Renal pelvis (tissue), 4 donors: ENCODE measurements around the gene RBMS3. TPM values are rescaled to one million over a fixed set of nuclear protein-coding genes. Genes with fewer than 3 reads are reported as not detected.

Experiments used
- DNase-seq: peaks from one replicate; pipeline ENCODE4 v3.0.0-alpha.2; 2013
- polyA plus RNA-seq, 3 donors: library from polyadenylated mRNA; unstranded; fragments of 120-200 nt; gene quantifications; one replicate each; pipeline ENCODE4 v1.2.1, GENCODE V29; 2013; ENCODE audit not compliant: insufficient read length in 3 of 3

RBMS3 gene
- polyA plus RNA-seq, 3 donors = 10.2 to 13.1 (median 11.6) TPM

DNA sequence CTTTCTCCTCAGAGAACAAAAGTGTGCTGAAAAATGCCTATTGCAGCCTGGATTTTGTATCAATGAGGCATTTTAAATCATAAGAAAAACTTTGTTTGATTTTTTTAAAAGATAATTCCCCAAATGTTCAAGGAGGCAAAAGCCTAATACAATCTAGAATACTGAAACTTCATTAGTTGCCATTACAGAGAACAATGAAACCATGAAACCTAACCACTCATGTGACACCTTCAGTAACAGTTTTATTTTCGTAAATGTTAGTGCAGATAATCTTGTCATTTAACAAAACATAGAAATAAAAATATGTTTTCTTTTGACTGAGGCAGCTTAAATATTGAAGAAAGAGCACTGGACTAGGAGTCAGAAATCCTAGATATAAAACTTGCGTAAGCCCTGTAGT is 655.9 kb downstream of the RBMS3 start:
- no peak for DNase-seq

DNA sequence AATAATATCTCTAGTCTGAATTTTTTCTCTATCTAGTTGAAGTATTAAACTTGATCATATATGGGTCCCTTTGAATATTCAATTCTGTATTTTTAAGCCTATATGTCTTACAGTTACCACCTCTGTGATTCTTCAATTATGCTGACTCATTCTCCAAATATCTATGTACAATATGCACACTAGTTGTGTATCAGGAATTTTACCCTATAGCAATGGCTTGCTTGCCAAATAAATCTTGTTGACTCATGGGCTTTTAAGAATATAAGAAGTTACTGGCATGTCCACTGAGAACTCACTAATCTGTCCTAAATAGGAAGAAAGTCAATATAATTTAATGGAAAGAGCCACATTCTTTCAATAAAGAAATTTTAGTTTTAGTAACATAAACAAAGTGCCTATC is 656.3 kb downstream of the RBMS3 start:
- no peak for DNase-seq

GRCh38 chr3:29940759-29941323 is 660.0 kb downstream of the RBMS3 start:
- DNase-seq = no peak

DNA sequence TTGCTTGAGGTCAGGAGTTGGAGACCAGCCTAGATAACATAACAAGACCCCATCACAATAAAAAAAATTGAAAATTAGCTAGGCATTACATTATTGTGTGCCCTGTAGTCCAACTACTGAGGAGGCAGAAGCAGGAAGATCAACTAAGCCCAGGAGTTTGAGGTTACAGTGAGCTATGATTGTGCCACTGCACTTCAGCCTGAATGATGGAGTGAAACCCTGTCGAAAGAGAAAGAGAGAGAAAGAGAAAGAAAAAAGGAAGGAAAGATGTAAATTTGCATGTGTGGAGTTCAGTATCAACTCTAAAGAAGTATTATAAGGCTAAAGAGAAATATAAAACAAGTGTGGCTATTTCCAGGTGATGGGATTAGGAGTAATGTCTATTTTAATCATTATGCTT is 661.4 kb downstream of the RBMS3 start:
- DNase-seq = no peak

DNA sequence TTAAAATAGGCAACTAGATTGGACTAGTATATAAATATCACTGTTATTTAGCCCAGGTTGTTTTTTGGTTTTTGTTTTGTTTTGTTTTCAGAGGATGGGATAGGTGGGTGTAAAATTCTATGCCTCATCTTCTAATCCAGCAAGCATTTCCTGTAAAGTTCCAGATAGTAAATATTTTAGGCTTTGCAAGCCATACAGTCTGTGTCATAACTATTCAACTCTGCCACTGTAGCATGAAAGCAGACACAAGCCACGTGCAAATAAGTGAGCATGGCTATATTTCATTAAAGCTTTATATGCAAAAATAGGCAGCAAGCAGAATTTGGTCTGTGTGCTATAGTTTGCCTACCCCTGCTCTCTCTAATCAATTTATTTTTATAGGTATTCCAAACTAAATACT is 668.3 kb downstream of the RBMS3 start:
- no peak for DNase-seq

DNA sequence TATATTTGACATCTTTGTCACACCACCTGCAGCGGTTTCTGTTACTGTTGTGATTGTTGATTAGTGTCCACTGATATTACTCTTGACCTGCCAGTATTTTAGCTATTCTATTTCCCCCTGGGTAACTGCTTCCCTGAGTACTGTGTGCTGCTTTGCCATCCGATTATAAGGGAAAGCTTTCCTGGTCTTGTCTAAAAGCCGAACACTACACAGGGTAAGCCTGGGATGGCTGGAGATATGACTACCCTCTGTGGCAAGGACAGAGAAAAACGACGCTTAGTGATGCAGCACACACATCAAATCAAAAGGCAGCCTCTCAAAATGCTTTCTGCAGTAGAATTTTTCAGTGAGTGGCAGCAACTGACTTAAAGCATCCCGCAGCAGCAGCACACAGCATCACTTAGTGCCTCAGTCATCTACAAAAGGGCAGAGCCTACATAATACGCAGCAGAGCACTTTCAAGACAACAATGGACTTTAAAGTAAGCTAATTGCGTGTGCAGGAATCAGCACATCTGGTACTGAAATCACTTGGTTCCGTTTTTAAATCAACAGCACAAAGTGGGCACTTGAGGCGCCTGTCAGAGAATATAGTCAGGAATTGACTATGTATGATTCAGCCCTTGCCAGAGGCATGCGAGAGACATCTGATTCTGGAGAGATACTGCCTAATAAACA is 669.2 kb downstream of the RBMS3 start:
- no peak for DNase-seq

DNA sequence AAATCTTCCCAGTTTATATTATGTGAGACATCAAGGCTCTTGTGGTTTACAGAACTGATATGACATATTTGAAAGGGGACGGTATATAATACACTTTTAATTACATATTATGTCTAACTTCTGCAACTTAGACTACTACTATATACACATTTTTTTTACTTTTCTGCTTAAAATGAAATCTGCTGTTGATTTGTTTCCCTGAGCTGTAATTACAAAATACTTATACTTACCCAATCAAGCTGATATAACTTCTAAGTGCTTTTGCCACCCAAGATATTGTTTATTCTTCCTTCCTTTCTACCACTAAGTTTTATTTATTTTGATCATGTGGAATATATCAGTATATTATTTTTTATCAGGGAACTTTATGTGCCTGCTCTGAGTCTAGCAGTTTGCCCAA is 671.6 kb downstream of the RBMS3 start:
- no peak for DNase-seq

- DNase-seq = no peak
Measured at GRCh38 chr3:29955413-29955812, 674.5 kb downstream of the RBMS3 start.

DNA sequence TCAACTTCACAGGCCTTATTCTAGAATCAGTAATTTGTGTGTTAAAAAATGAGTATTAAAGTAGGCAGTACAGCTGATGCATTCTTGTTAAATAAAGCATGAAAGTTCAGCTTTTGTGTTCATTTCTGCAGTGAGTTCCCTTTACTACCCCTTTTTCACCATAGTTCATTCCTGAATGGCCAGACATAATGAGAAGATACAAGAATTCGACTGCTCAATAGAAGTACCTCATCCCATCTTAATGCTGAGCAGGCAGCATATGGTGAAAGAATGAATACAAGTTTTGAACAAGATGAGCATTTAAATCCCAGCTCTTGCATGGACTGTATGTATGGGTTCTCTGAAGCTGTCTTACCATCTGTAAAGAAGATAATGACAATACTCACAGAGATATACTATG is 677.9 kb downstream of the RBMS3 start:
- DNase-seq = no peak

GRCh38 chr3:29971895-29972294 is 691.0 kb downstream of the RBMS3 start:
- DNase-seq = no peak

DNA sequence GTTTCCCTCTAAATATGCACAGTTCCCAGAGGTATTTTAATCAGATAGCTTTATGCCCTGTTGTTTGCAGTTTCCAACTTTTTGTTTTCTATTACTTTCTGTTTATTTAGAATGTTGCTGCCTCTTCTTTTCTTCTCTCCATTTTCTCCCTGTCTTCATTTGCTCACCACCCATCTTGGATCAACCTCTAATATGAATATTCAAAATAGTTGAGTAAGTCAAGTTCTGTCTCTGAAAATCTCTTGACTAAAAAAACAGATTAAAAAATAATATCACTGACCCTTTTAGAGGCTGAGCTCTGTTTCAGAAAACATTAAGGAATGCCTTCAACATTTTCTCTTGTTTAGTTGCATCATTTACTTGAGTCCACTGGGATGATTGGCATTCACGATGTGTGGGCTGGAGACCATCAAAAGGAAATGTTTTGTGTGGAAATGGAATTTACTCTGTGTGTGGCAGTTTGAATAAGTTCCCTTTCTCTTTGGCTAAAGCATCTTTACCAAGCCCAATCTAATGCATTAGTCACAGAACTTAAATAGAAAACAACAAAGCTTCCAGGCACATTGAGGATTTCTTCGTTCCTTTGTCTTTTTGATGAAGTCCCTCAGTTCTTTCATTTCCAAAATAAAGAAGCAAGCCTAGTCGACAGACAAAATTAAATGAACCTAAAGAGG is 691.6 kb downstream of the RBMS3 start:
- DNase-seq = no peak

- no peak for DNase-seq
Measured at GRCh38 chr3:29973763-29974162, 692.9 kb downstream of the RBMS3 start.

GRCh38 chr3:29976871-29977270 is 696.0 kb downstream of the RBMS3 start:
- DNase-seq = no peak

- no peak for DNase-seq
Measured at GRCh38 chr3:29977360-29977759, 696.5 kb downstream of the RBMS3 start.

DNA sequence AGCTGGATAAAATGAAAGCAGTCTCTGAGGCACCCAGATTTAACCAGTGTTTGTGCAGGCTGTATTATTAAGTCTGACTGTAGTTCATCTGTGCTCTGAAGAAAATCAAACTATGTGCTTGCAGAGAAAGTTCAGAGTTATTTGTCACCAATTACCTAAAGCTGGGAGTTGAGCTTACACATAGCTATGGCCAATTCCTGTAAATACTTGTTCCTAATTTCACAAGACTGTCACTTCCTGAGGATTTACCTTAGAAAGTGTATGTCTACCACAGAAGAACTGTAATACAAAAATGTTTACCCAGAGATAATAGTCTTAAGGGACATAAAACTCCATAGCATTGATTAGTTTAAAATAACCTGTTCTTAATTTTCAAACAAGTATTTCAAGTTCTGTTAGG is 697.2 kb downstream of the RBMS3 start:
- no peak for DNase-seq

GRCh38 chr3:29991198-29991597 is 710.3 kb downstream of the RBMS3 start:
- DNase-seq = no peak

GRCh38 chr3:30002797-30003196 is 721.9 kb downstream of the RBMS3 start:
- no peak for DNase-seq

DNA sequence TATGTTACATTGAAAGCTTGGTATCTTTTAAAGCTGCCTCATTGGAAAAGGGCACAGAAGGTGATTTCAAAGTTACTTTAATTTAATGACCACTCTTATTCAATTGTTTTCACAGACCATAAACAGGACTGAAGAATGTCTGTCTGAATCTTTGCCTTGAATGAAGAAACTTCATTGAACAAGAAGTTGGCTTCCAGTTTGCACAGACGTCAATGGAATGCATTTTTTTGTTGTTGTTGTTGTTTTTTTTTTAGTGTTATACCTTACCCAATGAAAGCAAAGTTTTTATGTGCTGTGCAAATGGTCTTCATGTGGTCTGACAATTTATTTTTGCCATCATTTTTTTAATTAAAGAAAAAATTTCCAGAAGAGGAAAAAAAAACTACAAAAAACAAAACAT is 722.9 kb downstream of the RBMS3 start:
- no peak for DNase-seq

GRCh38 chr3:30004481-30004880 is 723.6 kb downstream of the RBMS3 start:
- DNase-seq = peak; percentile 3

- DNase-seq = no peak
Measured at GRCh38 chr3:30006111-30006510, 725.2 kb downstream of the RBMS3 start.

GRCh38 chr3:30007668-30008067 is 726.8 kb downstream of the RBMS3 start:
- DNase-seq = no peak

DNA sequence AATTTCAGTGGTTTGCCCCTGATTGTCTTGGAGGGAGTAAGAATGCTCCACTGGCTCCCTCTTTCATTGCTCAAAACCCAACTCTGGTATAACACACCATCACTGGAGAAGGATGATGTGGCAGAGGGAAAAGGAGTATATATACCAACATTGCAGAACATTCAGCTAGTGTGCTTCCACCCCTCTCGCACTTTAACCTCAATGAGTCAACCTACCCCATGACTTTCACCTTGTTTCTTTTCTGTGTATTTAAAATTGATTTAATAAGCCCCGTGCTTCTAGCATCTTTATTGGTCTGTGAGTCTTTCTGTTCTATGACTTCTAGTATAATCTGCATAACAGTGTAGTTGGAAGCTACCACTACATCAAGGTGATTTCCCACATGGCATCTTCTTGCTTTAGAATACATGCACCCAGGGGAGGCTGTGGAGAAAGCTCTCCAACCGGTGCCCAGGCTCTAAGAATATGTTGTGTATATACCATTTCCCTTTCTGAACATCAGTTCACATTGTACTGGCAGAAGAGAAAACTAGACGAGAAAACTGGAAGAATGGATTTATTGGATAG is 730.4 kb downstream of the RBMS3 start:
- no peak for DNase-seq

DNA sequence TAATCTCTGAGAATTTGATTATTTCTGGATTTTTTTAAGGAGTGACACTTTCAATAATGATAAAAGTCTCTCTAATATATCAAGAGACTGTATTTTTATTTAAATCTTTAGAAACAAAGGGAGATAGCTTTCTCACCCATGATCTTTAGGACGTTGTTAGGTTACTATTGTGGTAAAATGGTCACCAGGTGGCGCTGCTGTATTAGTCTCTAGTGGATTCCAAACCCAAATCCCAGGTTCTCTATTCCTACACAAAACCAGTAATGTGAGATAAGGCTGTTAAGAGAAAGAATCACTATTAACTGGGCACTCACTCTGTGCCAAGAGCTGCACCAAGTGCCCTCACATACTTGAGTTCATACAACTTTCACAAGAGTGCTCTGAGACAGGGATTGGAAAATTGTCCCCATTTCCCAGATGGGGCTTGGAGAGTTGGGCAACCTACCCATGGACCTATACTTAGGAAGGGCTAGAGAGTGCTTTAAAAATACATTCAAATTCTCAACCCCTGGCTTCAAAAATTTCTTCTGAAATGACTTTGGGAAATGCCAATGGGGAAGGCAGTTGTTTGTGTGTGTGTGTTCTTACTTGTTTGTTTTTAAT is 732.2 kb downstream of the RBMS3 start:
- DNase-seq = peak; percentile 57
